Dendritic cell treated with granulocyte-macrophage colony-stimulating factor and Interleukin-4, amounts not matched to agents 40 ng/mL and 50 ng/mL, for 4 days (primary cell): ENCODE measurements around the gene LRRC14B.
"Not testable (repeated sequence)": the region's sequence is repeated elsewhere in the genome, so short reads cannot be mapped to it uniquely, and the experiment has no call there.

ENCODE experiments used
- H3K27ac Mint-ChIP-seq: one replicate; pipeline ENCODE4 v1.8.0; 2022; ENCODE audit warnings: mild to moderate bottlenecking, mixed read lengths
- H3K27me3 Mint-ChIP-seq: one replicate; pipeline ENCODE4 v1.8.0; 2022; ENCODE audit warnings: mild to moderate bottlenecking, mixed read lengths
- H3K36me3 Mint-ChIP-seq: one replicate; pipeline ENCODE4 v1.8.0; 2022; ENCODE audit warnings: low read depth, mixed read lengths
- H3K4me1 Mint-ChIP-seq: one replicate; pipeline ENCODE4 v1.8.0; 2022; ENCODE audit warnings: low read depth, mixed read lengths
- H3K4me3 Mint-ChIP-seq: one replicate; pipeline ENCODE4 v1.8.0; 2022; ENCODE audit warnings: mild to moderate bottlenecking, moderate library complexity, mixed read lengths
- H3K9me3 Mint-ChIP-seq: one replicate; pipeline ENCODE4 v1.8.0; 2022; ENCODE audit warnings: mixed read lengths
- intact Hi-C: fragments of 100-400 bp; cut with micrococcal nuclease; formaldehyde crosslinking; loops from one replicate; pipeline ENCODE4 v1.15.0; 2022

Gene LRRC14B

GRCh38 chr5:164244-164643 is 27.1 kb upstream of the LRRC14B start:
- Mint-ChIP-seq H3K36me3 (no peaks in the 10 kb centered on the region), H3K4me3 (no peak overlapping the region), H3K27ac (no peak overlapping the region), H3K9me3 (no peaks in the 10 kb centered on the region), H3K27me3 (peaks cover 16% of the 10 kb centered on the region), H3K4me1 (no peaks in the 10 kb centered on the region)
- intact Hi-C loops = no loop called here

- H3K4me3 Mint-ChIP-seq, H3K4me1 Mint-ChIP-seq, intact Hi-C loops, H3K36me3 Mint-ChIP-seq, H3K27ac Mint-ChIP-seq, H3K9me3 Mint-ChIP-seq: not testable (repeated sequence)
- peaks cover 11% of the 10 kb centered on the region for H3K27me3 Mint-ChIP-seq
These were observed 26.5 kb upstream of the LRRC14B start for GRCh38 chr5:164783-165182.

- Mint-ChIP-seq H3K27ac (no peak overlapping the region), H3K4me3 (no peak overlapping the region)
These were observed 24.6 kb upstream of the LRRC14B start for GRCh38 chr5:166441-167372.

GRCh38 chr5:167511-167910 is 23.8 kb upstream of the LRRC14B start:
- Mint-ChIP-seq H3K27me3 (peaks cover 1% of the 10 kb centered on the region), H3K4me1 (no peaks in the 10 kb centered on the region), H3K27ac (no peak overlapping the region), H3K36me3 (no peaks in the 10 kb centered on the region), H3K9me3 (no peaks in the 10 kb centered on the region), H3K4me3 (no peak overlapping the region)
- intact Hi-C loops = no loop called here

More at GRCh38 chr5:166441-167372, 24.6 kb upstream of the LRRC14B start:
- Mint-ChIP-seq H3K36me3 (no peaks in the 10 kb centered on the region), H3K4me1 (no peaks in the 10 kb centered on the region), H3K27me3 (peaks cover 1% of the 10 kb centered on the region), H3K9me3 (no peaks in the 10 kb centered on the region)
- intact Hi-C loops = no loop called here

- H3K27me3 Mint-ChIP-seq = peaks cover 1% of the 10 kb centered on the region
- no peaks in the 10 kb centered on the region for H3K4me1 Mint-ChIP-seq
- H3K36me3 Mint-ChIP-seq = no peaks in the 10 kb centered on the region
- H3K9me3 Mint-ChIP-seq = no peaks in the 10 kb centered on the region
- intact Hi-C loops = no loop called here
- no peak overlapping the region for H3K4me3 Mint-ChIP-seq
- no peak overlapping the region for H3K27ac Mint-ChIP-seq
These were observed 23.2 kb upstream of the LRRC14B start for GRCh38 chr5:167982-168660.

- Mint-ChIP-seq H3K4me1 (no peaks in the 10 kb centered on the region), H3K4me3 (no peak overlapping the region), H3K27ac (no peak overlapping the region), H3K9me3 (no peaks in the 10 kb centered on the region), H3K36me3 (no peaks in the 10 kb centered on the region), H3K27me3 (peaks cover 1% of the 10 kb centered on the region)
- intact Hi-C loops = no loop called here
These were observed 22.1 kb upstream of the LRRC14B start for GRCh38 chr5:169071-169727.

- no peak overlapping the region for H3K4me3 Mint-ChIP-seq
- H3K4me1 Mint-ChIP-seq = no peaks in the 10 kb centered on the region
- H3K27me3 Mint-ChIP-seq = peaks cover 1% of the 10 kb centered on the region
- intact Hi-C loops = no loop called here
- no peaks in the 10 kb centered on the region for H3K36me3 Mint-ChIP-seq
- H3K27ac Mint-ChIP-seq = no peak overlapping the region
- no peaks in the 10 kb centered on the region for H3K9me3 Mint-ChIP-seq
These were observed 21.6 kb upstream of the LRRC14B start for GRCh38 chr5:169728-170094.

GRCh38 chr5:170971-171800 is 20.1 kb upstream of the LRRC14B start:
- intact Hi-C loops = no loop called here
- Mint-ChIP-seq H3K9me3 (no peaks in the 10 kb centered on the region), H3K36me3 (no peaks in the 10 kb centered on the region), H3K4me3 (no peak overlapping the region), H3K27me3 (peaks cover 1% of the 10 kb centered on the region), H3K27ac (no peak overlapping the region), H3K4me1 (no peaks in the 10 kb centered on the region)

- no peaks in the 10 kb centered on the region for H3K9me3 Mint-ChIP-seq
- H3K27ac Mint-ChIP-seq = no peak overlapping the region
- intact Hi-C loops = no loop called here
- H3K27me3 Mint-ChIP-seq = peaks cover 1% of the 10 kb centered on the region
- H3K36me3 Mint-ChIP-seq = no peaks in the 10 kb centered on the region
- H3K4me3 Mint-ChIP-seq = no peak overlapping the region
- H3K4me1 Mint-ChIP-seq = no peaks in the 10 kb centered on the region
These were observed 19.4 kb upstream of the LRRC14B start for GRCh38 chr5:171801-172331.

- Mint-ChIP-seq H3K4me1 (no peaks in the 10 kb centered on the region), H3K4me3 (no peak overlapping the region), H3K27me3 (peaks cover 1% of the 10 kb centered on the region), H3K9me3 (no peaks in the 10 kb centered on the region), H3K36me3 (no peaks in the 10 kb centered on the region), H3K27ac (no peak overlapping the region)
- intact Hi-C loops = no loop called here
These were observed 18.9 kb upstream of the LRRC14B start for GRCh38 chr5:172421-172820.

- intact Hi-C loops = no loop called here
- Mint-ChIP-seq H3K9me3 (no peaks in the 10 kb centered on the region), H3K27me3 (peaks cover 1% of the 10 kb centered on the region), H3K27ac (no peak overlapping the region), H3K36me3 (no peaks in the 10 kb centered on the region), H3K4me3 (no peak overlapping the region), H3K4me1 (no peaks in the 10 kb centered on the region)
These were observed 18.4 kb upstream of the LRRC14B start for GRCh38 chr5:172841-173251.

GRCh38 chr5:173392-174290 is 17.7 kb upstream of the LRRC14B start:
- Mint-ChIP-seq H3K36me3 (no peaks in the 10 kb centered on the region), H3K27ac (no peak overlapping the region), H3K27me3 (peaks cover 1% of the 10 kb centered on the region), H3K4me3 (no peak overlapping the region), H3K9me3 (no peaks in the 10 kb centered on the region), H3K4me1 (no peaks in the 10 kb centered on the region)
- intact Hi-C loops = no loop called here

- no peaks in the 10 kb centered on the region for H3K36me3 Mint-ChIP-seq
- no peaks in the 10 kb centered on the region for H3K9me3 Mint-ChIP-seq
- H3K27me3 Mint-ChIP-seq = peaks cover 1% of the 10 kb centered on the region
- H3K4me3 Mint-ChIP-seq = no peak overlapping the region
- no peaks in the 10 kb centered on the region for H3K4me1 Mint-ChIP-seq
- intact Hi-C loops = no loop called here
- no peak overlapping the region for H3K27ac Mint-ChIP-seq
These were observed 17.0 kb upstream of the LRRC14B start for GRCh38 chr5:174291-174600.
